CD4-positive, alpha-beta T cell treated with Interleukin-15 for 1 hour (primary cell): ENCODE data around the gene KIRREL1.

Experiments
- DNase-seq: peaks from one replicate; pipeline ENCODE4 v3.0.0-alpha.2; 2020

KIRREL1 gene

DNA sequence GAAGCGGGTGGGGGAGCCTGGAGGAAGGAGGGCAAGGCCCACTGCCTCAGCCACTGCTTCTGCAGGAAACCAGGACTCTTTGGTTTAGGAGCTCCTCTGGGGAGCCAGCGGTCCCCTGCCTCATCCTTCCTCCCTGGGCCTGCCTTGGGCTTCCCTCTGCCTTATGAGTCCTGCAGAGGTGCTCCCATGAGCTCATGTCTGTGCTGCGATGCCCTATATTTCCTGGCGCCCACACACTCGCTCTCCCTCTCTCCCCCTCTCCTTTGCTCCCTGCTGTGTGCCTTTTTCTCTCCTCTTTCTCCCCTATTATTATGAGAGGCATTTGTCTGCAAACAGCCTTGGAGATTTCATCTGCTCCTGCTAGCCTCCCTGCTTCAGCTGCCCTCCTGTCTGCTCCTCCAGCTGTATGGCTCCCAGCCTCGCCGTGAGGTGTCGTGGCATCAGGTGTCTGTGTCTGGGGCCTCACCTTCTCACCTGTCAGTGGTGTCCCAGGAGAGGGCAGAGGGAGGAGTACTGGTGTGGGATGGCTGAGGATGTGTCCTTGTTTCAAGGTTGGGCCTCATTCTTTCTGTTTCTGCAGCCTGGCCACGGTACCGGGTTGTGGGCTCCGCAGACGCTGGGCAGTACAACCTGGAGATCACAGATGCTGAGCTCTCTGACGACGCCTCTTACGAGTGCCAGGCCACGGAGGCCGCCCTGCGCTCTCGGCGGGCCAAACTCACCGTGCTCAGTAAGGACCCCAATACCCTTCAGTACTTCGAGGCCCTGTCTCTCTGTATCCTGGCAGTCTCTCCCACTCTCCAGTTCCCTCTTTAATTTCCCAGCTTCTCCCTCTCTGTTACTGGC is 84.2 kb downstream of the KIRREL1 start:
- DNase-seq = no peak

DNA sequence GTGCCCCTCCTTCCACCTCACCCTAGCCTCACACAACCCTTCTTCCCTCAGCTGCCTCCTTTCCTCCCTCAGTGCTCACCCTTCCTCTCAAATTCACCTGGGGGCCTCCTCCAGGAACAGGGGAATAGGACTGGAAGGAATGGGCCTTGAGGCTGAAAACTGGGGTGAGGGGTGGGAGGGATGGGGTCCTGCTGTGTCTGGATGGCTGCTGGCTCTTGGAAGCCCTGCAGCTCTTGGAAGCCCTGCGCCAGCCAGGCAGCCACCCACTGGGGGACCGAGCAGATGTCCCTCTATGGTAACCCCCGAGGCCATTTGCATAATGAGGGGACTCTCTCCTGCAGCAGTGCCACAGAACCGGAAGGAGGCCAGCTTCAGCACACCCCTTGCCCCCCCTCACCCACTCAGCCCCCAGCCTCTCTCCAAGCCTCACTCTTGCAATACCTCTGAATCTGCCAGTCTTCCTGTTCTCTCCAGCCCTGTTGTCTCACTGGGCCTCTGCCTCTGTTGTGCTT is 85.2 kb downstream of the KIRREL1 start:
- no peak for DNase-seq

DNA sequence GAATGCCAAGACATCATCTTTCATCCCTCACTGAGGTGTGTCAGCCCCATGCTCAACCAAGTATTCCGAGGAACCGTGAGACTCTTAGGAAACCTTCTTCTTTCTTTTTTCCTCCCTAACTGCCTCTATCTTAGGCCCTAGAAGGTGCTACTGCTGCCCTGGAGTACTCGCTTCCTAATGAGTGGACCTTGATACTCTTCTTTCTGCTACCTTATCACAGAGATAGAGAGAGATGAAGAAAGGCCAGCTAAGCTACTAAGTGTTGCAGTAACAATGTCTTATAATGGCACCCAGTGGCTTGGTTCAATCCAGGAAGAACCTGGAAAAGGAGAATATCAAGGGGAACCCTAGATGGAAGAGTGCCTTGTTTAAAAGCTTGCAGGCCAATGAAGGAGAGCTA is 86.6 kb downstream of the KIRREL1 start:
- no peak for DNase-seq

DNA sequence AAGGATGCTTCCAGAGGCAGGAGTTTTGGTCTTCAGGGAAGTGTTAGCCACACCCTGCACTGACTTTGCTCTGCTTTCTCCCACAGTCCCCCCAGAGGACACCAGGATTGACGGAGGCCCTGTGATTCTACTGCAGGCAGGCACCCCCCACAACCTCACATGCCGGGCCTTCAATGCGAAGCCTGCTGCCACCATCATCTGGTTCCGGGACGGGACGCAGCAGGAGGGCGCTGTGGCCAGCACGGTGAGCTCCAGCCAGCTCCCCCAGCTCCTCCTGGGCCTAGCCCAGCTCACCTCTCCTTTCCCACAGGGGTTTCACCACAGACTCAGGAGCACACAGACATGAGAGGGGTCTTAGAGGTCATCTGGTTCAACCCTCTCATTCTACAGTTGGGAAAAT is 90.9 kb downstream of the KIRREL1 start:
- no peak for DNase-seq

DNA sequence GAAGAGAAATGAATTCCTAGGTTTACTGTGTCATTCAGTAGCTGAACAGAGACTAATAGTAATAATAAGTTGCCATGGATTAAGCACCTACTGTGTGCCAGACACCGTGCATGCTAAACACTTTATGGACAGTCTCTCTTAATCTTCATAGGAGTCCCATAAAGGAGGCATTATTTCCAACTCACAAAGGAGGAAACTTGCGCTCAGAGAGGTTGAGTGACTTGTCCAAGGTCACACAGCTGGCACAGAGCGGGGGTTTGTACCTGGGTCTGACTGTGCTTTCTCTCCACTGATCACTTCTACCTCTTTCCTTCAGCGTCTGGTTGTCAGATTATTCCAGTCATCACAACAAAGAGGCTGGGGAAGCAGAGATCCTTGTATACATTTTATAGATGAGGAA is 91.3 kb downstream of the KIRREL1 start:
- no peak for DNase-seq

DNA sequence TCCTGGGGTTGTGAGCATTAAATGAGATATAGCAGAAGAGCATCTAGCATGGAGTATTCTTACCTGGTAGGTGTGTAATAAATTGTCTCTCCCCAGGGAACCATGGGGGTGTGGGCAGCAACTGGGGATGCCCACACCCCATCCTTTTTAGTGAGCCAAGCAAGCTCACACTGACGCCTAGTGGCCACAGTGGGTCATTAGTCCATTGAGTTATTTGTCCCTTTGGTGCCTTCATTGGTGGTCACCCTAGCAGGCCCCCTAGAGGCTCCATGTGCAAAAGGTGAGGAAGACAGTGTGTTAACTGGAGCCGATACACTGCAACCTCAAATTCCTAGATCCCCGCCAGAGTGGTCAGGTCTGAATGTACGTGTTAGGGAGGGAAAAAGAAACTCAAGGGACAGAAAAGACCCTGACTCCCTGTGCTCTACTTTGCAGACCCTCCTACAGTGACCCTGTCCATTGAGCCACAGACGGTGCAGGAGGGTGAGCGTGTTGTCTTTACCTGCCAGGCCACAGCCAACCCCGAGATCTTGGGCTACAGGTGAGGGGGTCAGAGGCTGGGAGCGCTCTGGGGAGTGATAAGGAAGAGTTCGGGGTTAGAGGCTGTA is 94.0 kb downstream of the KIRREL1 start:
- peak; percentile 24 for DNase-seq

DNA sequence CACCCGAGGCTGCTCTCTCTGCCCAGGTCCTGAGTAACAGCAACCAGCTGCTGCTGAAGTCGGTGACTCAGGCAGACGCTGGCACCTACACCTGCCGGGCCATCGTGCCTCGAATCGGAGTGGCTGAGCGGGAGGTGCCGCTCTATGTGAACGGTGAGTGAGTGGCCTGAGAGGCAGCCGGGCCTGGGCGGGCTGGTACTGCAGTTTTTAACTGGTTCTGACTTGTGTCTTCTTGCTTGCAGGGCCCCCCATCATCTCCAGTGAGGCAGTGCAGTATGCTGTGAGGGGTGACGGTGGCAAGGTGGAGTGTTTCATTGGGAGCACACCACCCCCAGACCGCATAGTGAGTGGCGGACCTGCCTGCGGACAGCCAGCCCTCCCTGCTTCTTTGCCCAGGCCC is 96.0 kb downstream of the KIRREL1 start:
- no peak for DNase-seq

DNA sequence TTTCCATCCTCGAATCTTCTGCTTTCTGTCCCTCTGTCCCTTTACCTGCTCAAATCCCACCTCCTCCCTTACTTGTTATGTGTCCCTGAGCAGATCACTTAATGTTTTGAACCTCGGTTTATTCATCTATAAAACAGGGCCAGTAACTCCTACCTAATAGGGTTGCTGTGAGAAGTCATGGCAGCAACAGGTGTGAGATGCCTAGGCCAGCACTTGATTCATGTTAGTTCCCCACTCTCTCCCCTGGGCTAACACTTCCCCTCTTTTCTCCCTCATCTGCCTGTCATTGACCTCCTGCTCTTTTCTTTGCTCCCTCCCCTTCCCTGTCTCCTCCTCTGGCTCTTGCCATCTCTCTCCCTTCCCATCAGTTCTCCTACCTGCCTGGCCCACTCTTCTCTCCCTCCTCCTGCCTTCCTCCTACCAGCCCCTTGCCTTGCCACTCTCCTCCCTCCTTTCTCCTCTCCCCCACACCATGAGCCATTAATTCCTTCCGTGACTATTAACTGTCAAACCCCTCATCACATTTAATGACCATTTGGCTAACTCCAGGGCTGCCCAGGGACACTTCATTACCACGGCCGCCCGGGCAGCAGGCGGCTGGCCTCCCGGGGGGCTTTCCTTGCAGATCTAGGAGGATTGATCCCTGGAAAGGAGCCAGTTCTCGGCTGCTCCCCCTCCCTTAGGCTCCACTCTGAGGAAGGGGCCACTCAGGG is 96.6 kb downstream of the KIRREL1 start:
- no peak for DNase-seq

DNA sequence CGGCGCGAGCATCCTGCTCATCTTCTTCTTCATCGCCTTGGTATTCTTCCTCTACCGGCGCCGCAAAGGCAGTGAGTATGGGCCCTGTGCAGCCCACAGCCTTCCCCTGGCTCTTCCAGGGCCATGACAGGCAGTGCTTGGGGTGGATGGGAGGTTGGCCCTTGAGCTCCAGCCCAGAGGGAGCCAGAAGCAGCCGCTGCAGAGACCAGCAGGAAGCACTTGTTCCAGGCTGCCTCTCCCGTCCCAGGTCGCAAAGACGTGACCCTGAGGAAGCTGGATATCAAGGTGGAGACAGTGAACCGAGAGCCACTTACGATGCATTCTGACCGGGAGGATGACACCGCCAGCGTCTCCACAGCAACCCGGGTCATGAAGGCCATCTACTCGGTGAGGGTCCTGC is 99.9 kb downstream of the KIRREL1 start:
- DNase-seq = no peak

DNA sequence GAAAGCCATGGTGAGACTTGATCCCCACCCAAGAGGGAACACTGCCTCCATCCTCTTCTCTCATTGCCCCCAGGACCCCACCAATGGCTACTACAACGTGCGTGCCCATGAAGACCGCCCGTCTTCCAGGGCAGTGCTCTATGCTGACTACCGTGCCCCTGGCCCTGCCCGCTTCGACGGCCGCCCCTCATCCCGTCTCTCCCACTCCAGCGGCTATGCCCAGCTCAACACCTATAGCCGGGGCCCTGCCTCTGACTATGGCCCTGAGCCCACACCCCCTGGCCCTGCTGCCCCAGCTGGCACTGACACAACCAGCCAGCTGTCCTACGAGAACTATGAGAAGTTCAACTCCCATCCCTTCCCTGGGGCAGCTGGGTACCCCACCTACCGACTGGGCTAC is 101.1 kb downstream of the KIRREL1 start:
- no peak for DNase-seq

DNA sequence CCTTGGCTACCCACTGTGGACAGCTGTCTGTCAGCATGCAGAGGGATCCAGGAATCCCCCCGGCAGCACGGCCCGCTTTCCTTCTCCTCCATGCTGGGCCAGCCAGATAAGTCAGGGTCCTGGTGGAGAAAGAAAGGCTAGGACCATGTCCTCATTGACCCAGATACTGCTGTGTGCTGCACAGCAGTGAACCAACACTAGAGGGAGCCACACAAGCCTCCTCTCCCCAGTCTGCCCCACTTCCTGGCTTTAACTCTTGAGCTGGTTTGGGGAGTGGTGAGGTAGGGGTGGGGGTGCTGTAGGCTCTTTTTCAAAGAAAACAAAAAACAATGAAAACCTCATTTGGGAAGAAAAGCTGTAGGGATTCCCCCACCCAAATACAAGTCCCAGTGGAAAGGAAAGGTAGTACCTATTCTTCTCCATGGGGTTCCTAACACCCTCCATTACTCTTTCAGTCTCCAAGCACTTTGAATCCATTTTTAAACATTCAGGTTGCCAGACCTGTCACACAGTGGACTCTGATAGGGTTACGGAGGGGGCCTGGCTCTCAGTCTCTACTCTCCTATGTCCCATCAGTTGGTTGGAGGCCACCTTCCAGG is 102.4 kb downstream of the KIRREL1 start:
- DNase-seq = peak; percentile 20

DNA sequence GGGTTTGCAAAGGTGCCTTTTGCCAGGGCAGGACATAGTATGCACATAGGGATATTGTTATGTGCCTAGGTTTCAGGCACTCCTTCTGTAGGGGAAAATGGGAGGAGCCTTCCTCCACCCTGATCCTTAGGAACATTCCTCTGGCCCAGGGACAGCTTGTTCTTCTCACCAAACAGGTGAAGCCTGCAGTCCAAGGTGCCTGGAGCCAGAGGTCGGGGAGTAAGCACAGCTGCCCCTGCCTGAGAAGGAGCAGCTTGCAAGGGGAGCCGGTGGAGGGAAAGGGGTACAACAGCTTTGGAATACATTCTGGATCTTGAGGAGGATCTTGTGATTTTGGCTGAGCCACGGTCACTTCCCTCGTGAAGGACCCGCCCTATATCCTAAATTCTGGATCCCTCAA is 104.8 kb downstream of the KIRREL1 start:
- DNase-seq = no peak

DNA sequence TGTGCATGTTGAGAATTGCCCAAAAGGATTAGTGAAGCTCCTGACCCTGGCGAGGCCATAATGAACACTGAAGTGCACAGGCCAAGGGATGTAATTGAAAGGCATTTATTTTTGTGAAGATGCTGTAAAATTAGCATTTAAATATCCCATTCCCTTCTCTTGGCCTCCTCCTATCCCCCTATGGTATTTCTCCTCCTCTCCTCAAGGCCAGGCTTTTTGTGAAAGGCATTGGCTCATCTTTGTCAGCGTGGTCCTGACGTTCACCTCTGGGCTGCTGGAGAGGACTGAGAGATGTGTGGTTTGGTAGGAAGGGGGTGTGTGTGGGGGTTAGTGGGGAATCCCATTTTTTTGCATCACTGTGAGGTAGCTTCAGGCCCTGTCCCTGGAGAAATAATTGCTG is 105.7 kb downstream of the KIRREL1 start:
- no peak for DNase-seq

DNA sequence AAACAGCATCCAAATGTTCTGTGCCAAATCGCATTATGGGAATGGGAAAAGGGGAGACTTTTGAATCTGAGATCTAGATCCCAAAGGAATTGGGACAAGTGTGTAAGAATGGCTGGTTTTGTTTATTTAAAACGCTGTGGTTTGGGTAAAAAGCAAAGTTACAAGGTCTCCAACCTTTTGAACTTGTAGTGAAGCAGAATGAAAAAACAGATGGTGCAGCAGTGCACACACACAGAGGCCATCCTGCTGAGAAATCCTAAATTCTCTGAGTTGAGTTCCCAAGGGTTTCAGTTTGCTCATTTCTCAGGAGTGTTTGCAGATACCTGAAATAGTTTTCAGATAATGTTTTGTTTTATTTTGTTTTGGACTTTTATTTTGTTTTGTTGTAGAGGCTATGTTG is 107.1 kb downstream of the KIRREL1 start:
- DNase-seq = no peak

DNA sequence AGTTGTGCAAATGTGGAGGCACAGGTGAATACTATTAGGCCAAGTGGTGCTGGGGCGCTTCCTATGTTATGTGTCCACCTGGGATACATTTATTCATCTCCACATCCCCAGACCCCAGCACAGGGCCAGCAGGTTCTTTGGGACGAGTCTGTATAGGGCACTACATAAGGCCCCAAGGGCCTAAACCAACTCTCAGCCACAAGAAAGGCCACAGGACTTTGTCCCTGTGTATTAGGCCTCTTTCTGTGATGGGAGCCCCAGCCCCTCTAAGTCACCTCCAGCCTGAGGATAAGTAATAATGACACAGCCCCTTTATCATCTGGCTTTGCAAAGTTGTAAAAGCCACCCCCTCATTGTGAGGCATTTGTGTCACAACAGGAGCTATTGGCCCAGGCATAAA is 108.0 kb downstream of the KIRREL1 start:
- DNase-seq = no peak

DNA sequence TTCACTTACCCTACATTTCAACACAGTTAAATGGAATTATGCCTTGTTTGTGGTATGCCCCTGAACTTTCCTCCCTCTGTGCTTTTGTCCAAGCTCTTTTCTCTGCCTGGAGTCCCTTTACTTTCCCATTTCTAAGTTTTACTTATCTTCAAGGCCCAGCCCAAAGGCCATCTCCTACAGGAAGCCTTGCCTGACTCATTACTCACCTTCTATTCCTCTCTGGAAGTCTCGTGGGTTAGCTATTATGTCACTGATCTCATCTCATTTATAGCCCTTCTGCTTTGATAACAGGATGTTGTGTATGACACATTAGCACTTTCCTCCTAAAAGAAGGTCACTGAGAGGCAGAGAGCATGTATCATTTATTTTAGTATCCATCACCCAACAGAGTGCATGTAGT is 108.5 kb downstream of the KIRREL1 start:
- no peak for DNase-seq

DNA sequence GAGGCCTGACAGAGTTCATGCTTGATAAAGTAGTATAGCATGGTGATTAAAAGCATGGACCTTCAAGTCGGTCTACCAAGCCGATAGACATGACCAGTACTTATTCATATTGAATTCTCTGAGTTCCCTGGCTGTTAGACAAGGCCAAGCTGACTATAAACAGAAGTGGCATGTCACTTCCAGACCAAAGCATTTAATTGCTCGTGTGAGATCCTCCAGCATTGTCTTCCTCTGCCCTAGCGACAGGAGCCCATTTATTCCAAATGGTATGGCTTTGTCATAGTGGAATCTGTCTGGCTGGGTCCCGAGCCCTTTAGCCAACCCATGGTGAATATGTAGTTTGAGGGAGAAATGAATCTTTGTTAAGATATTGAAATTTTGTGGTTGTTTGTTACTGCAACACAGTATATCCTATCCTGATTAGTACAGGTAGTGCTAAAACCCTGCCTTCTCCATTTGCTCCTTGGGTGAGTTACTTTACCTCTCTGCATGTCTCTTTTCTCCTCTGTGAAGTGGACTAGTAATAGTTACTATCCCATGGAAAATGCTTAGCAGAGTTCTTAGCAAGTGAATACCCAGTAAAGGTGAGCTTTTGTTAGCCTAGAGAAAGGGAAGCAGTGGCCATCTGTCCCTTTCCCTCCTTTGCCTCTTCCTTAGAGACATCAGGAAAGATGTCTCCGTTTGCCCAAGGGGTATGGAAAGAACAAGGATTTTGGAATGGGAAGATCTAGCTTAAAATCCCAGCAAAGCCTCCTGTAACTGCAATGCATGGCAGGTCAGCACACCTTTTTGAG is 109.6 kb downstream of the KIRREL1 start:
- DNase-seq = no peak

DNA sequence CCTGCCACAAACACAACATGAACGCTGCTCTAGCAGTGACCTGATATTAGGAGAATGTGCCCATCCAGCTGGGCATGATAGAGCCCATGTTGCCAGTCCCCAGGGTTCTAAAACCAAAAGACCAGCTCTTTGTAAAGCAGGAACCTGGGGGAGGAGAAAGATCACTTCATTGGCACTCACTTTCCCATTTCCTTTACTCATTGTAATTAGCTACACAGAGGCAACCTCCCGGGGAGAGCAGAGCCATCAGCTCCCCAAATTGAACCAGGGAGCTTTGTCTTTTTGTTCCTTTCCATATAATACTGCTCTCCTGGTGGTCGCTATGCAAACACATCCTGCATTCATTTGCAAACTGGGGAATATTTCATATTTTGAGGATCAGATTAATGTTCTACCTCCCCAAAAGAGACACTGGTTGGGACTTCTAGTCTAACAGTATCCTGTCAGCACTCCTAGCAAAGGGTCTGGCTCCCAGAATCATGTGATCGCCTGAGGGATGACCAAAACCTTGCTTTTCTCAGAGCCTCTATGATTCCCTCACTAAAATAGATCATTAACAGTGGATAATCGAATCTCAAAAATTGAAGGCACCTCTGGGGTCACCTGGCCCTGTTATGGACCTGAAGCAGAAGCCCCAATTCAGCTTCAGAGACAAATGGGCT is 110.5 kb downstream of the KIRREL1 start:
- DNase-seq = no peak

DNA sequence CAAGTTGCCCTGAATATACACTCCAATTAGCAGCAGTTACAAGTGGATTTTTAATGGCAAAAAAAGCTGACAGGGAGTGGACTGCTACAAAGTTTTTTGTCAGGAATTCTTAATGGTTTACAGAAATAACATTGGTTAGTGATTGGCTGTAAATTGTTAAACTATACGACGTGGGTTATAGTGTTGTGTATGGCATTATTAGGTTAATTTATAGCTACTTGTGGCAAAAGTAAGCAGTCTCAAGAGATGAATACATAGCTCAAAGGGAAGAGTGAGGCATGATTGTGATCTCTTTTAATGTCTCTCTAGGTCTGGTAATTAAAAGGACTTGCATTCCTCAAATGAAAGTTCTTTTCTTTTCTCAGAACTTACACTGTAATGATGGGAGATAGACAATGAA is 111.4 kb downstream of the KIRREL1 start:
- no peak for DNase-seq

DNA sequence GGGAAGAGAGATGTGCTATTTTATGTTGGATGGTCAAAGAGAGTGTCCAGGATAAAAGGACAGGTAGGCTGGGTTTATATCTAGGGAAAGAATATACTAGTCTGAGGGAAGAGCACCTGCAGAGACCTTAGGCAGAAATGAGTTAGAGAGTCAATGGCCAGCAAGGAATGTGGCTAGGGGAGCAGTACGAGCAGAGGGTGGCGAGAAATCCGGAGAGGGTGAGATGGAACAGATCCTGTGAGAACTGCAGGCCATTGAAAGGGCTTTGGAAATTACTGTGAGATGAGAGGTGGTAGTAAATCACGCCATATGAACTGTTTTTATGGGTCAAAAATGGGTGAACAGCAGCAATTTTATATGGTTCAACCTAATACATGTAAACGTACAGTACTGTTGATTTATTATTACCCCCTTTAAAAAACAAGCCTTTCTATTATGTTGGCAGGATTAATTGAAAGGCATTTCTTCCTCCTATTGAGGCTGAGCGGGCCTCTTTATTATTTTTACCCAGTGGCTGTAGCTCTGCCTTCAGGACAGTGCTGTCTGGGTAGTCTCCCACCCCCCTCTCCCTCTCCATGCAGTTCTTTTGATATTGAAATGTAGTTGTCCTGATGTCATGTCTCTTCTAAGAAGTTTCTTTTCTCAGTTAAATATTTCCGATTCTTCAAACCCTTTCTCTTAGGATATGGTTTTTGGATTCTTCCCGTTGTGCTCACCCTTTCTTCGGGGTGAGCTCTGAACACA is 112.1 kb downstream of the KIRREL1 start:
- no peak for DNase-seq

DNA sequence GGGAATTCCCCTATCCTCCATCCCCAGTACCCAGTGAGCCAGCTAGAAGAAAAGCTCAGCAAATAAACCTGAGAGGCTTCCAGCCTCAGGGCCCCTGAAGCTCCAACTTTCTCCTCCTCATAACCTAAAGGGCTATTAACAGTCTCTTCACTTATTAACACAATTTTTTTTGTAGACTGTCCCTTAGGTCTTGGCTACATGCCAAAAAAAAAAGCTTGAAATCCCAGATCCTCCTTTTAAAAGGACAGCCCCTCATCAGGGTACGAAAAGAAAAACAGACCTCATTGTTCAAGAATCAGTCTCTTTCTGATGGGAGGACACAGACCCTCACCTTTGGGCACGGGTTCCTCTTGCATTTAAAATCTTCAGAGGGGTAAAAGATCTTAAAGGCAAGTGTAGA is 114.5 kb downstream of the KIRREL1 start:
- no peak for DNase-seq
